HEK293 (cell line): ENCODE results near the gene NPIPA8.
"Not testable (repeated sequence)": the region's sequence is repeated elsewhere in the genome, so short reads cannot be mapped to it uniquely, and the experiment has no call there.

Experiments
- CTCF ChIP-seq: fragments of 450-650 bp; formaldehyde crosslinking; IDR thresholded peaks from 2 replicates; pipeline ENCODE4 v1.5.1; 2016; ENCODE audit warnings: missing biosample characterization, missing genetic modification characterization
- GLI2 ChIP-seq: fragments of 450-650 bp; formaldehyde crosslinking; IDR thresholded peaks from 2 replicates; pipeline ENCODE4; 2017; ENCODE audit warnings: missing biosample characterization, missing genetic modification characterization, low read depth, borderline replicate concordance
- REST ChIP-seq: fragments of 450-650 bp; formaldehyde crosslinking; IDR thresholded peaks from 2 replicates; pipeline ENCODE4 v1.5.1; 2016; ENCODE audit warnings: missing biosample characterization, missing genetic modification characterization
- SP2 ChIP-seq: fragments of 450-650 bp; formaldehyde crosslinking; IDR thresholded peaks from 2 replicates; pipeline ENCODE4 v1.5.1; 2016; ENCODE audit warnings: missing biosample characterization, missing genetic modification characterization
- ZNF16 ChIP-seq: fragments of 450-650 bp; formaldehyde crosslinking; IDR thresholded peaks from 2 replicates; pipeline ENCODE4 v1.5.1; 2016; ENCODE audit warnings: low read depth, missing biosample characterization, missing genetic modification characterization
- ZNF23 ChIP-seq: fragments of 450-650 bp; formaldehyde crosslinking; IDR thresholded peaks from 2 replicates; pipeline ENCODE4 v1.5.1; 2016; ENCODE audit warnings: missing biosample characterization, missing genetic modification characterization, borderline replicate concordance
- ZNF747 ChIP-seq: fragments of 450-650 bp; formaldehyde crosslinking; IDR thresholded peaks from 2 replicates; pipeline ENCODE4 v1.5.1; 2016; ENCODE audit warnings: missing biosample characterization, missing genetic modification characterization

- not testable (repeated sequence) for TF ChIP-seq REST (tag by site-specific recombination); GLI2 (tag by site-specific recombination); ZNF16; CTCF (tag by site-specific recombination); ZNF23 (tag by site-specific recombination); SP2 (tag by site-specific recombination); ZNF747 (tag by site-specific recombination)
Observed at GRCh38 chr16:18384098-18384636, 47.6 kb upstream of the NPIPA8 start.
